Liver (tissue), 9 donors: ENCODE data around the gene BBS4. TPM values are rescaled to one million over a fixed set of nuclear protein-coding genes. Genes with fewer than 3 reads are reported as not detected.

Experiments
- DNase-seq: peaks from one replicate; pipeline ENCODE4 v3.0.0-alpha.2; 2017; ENCODE audit warnings: low spot score
- H3K27ac ChIP-seq, 2 donors: one replicate each; pipeline ENCODE4 v1.7.0; 2013; ENCODE audit warnings: inconsistent platforms in 2 of 2, low read length in 2 of 2, control low read depth in 1 of 2, low read depth in 1 of 2, mild to moderate bottlenecking in 1 of 2
- H3K27me3 ChIP-seq, 4 donors: one replicate each; pipeline versions ENCODE4 v1.6.1 to v1.7.0; 2013; ENCODE audit warnings: low read length in 3 of 4, inconsistent platforms in 1 of 4, mild to moderate bottlenecking in 1 of 4, moderate library complexity in 1 of 4; ENCODE audit not compliant: control insufficient read depth in 4 of 4, insufficient read depth in 4 of 4
- H3K36me3 ChIP-seq, 4 donors: one replicate each; pipeline versions ENCODE4 v1.6.1 to v1.7.0; 2013; ENCODE audit warnings: low read length in 3 of 4, mild to moderate bottlenecking in 3 of 4, low read depth in 1 of 4, moderate library complexity in 1 of 4; ENCODE audit not compliant: control insufficient read depth in 4 of 4, insufficient read depth in 3 of 4
- H3K4me1 ChIP-seq, 4 donors: one replicate each; pipeline versions ENCODE4 v1.6.1 to v1.7.0; 2013; ENCODE audit warnings: low read length in 3 of 4, mild to moderate bottlenecking in 3 of 4, moderate library complexity in 1 of 4; ENCODE audit not compliant: control insufficient read depth in 4 of 4, insufficient read depth in 4 of 4
- H3K4me3 ChIP-seq, 3 donors: one replicate each; pipeline versions ENCODE4 v1.6.1 to v1.7.0; 2013; ENCODE audit warnings: low read length in 3 of 3, control low read depth in 1 of 3, low read depth in 1 of 3, mild to moderate bottlenecking in 1 of 3
- H3K9ac ChIP-seq, 2 donors: one replicate each; pipeline ENCODE4 v1.7.0; 2013; ENCODE audit warnings: low read length in 2 of 2, mild to moderate bottlenecking in 2 of 2, moderate library complexity in 2 of 2, control low read depth in 1 of 2, low read depth in 1 of 2
- H3K9me3 ChIP-seq, 4 donors: one replicate each; pipeline versions ENCODE4 v1.6.1 to v1.7.0; 2013; ENCODE audit warnings: low read length in 3 of 4; ENCODE audit not compliant: control insufficient read depth in 4 of 4
- ATF3 ChIP-seq: IDR thresholded peaks from 2 replicates; pipeline ENCODE4 v1.6.1; 2016; ENCODE audit warnings: antibody characterized with exemption
- EGR1 ChIP-seq, 2 donors: IDR thresholded peaks; 2 replicates each; pipeline ENCODE4 v1.6.1; 2016 to 2018; ENCODE audit warnings: antibody characterized with exemption in 2 of 2, low read depth in 2 of 2
- FOXA1 ChIP-seq: IDR thresholded peaks from 2 replicates; pipeline ENCODE4 v1.6.1; 2016; ENCODE audit warnings: antibody characterized with exemption
- HNF4G ChIP-seq: IDR thresholded peaks from 2 replicates; pipeline ENCODE4 v1.6.1; 2016; ENCODE audit warnings: antibody characterized with exemption
- NR2F2 ChIP-seq: IDR thresholded peaks from 2 replicates; pipeline ENCODE4 v1.6.1; 2016; ENCODE audit warnings: antibody characterized with exemption
- RAD21 ChIP-seq, 2 donors: IDR thresholded peaks; 2 replicates each; pipeline ENCODE4 v1.6.1; 2016; ENCODE audit warnings: antibody characterized with exemption in 2 of 2, mild to moderate bottlenecking in 2 of 2
- SP1 ChIP-seq: IDR thresholded peaks from 2 replicates; pipeline ENCODE4 v1.6.1; 2018; ENCODE audit warnings: antibody characterized with exemption, mild to moderate bottlenecking
- TAF1 ChIP-seq: conservative IDR thresholded peaks from 2 replicates; pipeline ENCODE4 v1.6.1; 2016; ENCODE audit warnings: antibody characterized with exemption, mild to moderate bottlenecking
- WGBS: extraction: QIAGEN DNeasy Blood & Tissue Kit; methylation state at CpG from one replicate; pipeline ENCODE4 v1.1.7; 2013; 5-methylcytosine and 5-hydroxymethylcytosine counted together
- polyA plus RNA-seq, 2 donors: library from polyadenylated mRNA; stranded (reverse) in 1 of 2; unstranded in 1 of 2; fragments of 200-250 nt in 1 of 2; fragments of >200 nt in 1 of 2; fragmentation: Nextera tagmentation in 1 of 2; extraction: Ambion mirVana in 1 of 2; gene quantifications; one replicate each; pipeline versions ENCODE4 v1.2.1 to v1.2.3, GENCODE V29; 2013 to 2015
- total RNA-seq, 2 donors: library from RNA; depleted of rRNA; stranded (reverse); fragments of >200 nt; gene quantifications; one replicate each; pipeline ENCODE4 v1.2.3, GENCODE V29; 2014
- TF ChIP-seq, protein P1 (sequence below): IDR thresholded peaks from 2 replicates; pipeline ENCODE4 v1.6.1; 2016; ENCODE audit warnings: antibody characterized with exemption
- TF ChIP-seq, protein P2 (sequence below): IDR thresholded peaks from 2 replicates; pipeline ENCODE4 v1.6.1; 2016; ENCODE audit warnings: antibody characterized with exemption
- TF ChIP-seq, protein P3 (sequence below): IDR thresholded peaks from 2 replicates; pipeline ENCODE4 v1.6.1; 2016; ENCODE audit warnings: antibody characterized with exemption, mild to moderate bottlenecking
- donor health status: healthy.
- donor health status: healthy.
- donor health status: healthy.
- donor health status: healthy.
- donor health status: healthy.

Gene BBS4
- total and polyA plus RNA-seq, 4 donors = 4.8 to 16.0 (median 8.3) TPM

DNA sequence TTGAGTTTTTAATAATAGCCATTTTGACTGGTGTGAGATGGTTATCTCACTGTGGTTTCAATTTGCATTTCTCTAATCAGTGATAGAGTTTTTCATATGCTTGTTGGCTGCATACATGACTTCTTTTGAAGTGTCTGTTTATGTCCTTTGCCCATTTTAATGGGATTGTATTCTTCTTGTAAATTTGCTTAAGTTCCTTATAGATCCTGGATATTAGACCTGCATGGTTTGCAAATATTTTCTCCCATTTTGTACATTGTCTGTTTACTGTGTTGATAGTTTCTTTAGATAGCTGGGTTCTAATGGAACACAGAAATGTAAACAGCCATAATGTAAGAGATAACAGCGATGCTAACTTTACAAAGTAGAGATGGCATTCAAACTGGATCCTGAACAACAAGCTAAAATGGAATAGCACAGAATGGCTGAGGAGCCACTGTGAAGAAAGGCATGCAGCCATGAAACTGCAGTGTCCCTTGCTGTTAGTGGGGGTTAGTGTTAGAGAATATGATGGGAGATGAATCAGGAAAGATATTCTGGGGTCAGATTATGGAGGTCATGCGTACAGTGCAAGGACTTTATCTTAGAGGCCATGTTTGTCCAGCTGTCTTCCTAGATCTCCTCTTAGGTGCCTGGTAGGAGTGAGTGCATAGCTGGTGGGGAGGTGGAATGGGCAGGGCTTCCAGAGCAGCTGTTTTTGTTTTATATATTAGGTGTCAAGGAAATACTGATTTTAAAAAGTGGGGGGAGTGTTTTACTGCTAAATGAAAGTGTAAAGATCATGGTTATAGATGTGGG, 48.1 kb downstream of the BBS4 start:
- TF ChIP-seq HNF4G = no peak
- TF ChIP-seq, protein P1, sequence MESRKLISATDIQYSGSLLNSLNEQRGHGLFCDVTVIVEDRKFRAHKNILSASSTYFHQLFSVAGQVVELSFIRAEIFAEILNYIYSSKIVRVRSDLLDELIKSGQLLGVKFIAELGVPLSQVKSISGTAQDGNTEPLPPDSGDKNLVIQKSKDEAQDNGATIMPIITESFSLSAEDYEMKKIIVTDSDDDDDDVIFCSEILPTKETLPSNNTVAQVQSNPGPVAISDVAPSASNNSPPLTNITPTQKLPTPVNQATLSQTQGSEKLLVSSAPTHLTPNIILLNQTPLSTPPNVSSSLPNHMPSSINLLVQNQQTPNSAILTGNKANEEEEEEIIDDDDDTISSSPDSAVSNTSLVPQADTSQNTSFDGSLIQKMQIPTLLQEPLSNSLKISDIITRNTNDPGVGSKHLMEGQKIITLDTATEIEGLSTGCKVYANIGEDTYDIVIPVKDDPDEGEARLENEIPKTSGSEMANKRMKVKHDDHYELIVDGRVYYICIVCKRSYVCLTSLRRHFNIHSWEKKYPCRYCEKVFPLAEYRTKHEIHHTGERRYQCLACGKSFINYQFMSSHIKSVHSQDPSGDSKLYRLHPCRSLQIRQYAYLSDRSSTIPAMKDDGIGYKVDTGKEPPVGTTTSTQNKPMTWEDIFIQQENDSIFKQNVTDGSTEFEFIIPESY = no peak
- TF ChIP-seq, protein P2, sequence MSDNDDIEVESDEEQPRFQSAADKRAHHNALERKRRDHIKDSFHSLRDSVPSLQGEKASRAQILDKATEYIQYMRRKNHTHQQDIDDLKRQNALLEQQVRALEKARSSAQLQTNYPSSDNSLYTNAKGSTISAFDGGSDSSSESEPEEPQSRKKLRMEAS = no peak
- TF ChIP-seq SP1 = no peak
- TF ChIP-seq EGR1 (IDR thresholded peaks at IDR 0.05; ENCODE audit: low read depth in 2 of 2) = no peak
- no peak for TF ChIP-seq ATF3
- TF ChIP-seq RAD21 (IDR thresholded peaks at IDR 0.05) = no peak
- TF ChIP-seq FOXA1 = no peak
- no peak for TF ChIP-seq NR2F2
- TF ChIP-seq TAF1 = no peak
- TF ChIP-seq, protein P3, sequence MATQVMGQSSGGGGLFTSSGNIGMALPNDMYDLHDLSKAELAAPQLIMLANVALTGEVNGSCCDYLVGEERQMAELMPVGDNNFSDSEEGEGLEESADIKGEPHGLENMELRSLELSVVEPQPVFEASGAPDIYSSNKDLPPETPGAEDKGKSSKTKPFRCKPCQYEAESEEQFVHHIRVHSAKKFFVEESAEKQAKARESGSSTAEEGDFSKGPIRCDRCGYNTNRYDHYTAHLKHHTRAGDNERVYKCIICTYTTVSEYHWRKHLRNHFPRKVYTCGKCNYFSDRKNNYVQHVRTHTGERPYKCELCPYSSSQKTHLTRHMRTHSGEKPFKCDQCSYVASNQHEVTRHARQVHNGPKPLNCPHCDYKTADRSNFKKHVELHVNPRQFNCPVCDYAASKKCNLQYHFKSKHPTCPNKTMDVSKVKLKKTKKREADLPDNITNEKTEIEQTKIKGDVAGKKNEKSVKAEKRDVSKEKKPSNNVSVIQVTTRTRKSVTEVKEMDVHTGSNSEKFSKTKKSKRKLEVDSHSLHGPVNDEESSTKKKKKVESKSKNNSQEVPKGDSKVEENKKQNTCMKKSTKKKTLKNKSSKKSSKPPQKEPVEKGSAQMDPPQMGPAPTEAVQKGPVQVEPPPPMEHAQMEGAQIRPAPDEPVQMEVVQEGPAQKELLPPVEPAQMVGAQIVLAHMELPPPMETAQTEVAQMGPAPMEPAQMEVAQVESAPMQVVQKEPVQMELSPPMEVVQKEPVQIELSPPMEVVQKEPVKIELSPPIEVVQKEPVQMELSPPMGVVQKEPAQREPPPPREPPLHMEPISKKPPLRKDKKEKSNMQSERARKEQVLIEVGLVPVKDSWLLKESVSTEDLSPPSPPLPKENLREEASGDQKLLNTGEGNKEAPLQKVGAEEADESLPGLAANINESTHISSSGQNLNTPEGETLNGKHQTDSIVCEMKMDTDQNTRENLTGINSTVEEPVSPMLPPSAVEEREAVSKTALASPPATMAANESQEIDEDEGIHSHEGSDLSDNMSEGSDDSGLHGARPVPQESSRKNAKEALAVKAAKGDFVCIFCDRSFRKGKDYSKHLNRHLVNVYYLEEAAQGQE = no peak
- peaks cover 5 to 42% (median 27%) of the 10 kb centered on the region in 4 donors for H3K36me3 ChIP-seq

DNA sequence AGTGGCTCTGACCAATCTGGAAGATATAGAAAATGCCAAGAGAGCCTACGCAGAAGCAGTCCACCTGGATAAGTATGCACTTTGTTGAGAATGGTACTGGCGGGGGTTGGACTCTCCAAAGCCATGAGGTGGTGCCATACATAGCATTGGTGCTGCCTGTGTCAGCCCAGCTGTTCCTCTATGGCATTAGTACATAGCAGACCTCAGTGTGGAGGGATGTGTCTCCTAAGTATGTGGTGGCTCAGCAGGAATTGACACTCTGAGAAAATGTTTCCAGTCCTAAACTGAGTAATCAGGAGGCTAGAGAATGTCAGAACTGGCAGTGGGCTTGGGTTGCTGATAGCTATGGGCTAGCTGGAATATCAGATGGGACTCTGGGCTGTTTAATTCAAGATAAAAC, 49.1 kb downstream of the BBS4 start:
- no peak for DNase-seq
- Histone ChIP-seq H3K4me3 (no peak overlapping the region), H3K27me3 (no peaks in the 10 kb centered on the region), H3K36me3 (peaks cover 5 to 50% (median 27%) of the 10 kb centered on the region in 4 donors), H3K27ac (no peak overlapping the region), H3K9ac (no peak overlapping the region), H3K9me3 (no peaks in the 10 kb centered on the region), H3K4me1 (no peaks in the 10 kb centered on the region)
- WGBS = 97% methylated on average over 2 of the region's 2 CpGs
- TF ChIP-seq HNF4G (no peak), ATF3 (no peak), RAD21 (IDR thresholded peaks at IDR 0.05) (no peak), NR2F2 (no peak)

More for the DNA sequence above, 48.1 kb downstream of the BBS4 start:
- no peak for DNase-seq
- Histone ChIP-seq H3K4me3 (no peak overlapping the region), H3K4me1 (no peaks in the 10 kb centered on the region), H3K9me3 (no peaks in the 10 kb centered on the region), H3K9ac (no peak overlapping the region), H3K27ac (no peak overlapping the region), H3K27me3 (no peaks in the 10 kb centered on the region)
- WGBS = 86% methylated on average over 2 of the region's 2 CpGs
